ENCODE results near the gene KDM3B.
"Not testable (repeated sequence)": the region's sequence is repeated elsewhere in the genome, so short reads cannot be mapped to it uniquely, and the experiment has no call there.

KDM3B gene, protein sequence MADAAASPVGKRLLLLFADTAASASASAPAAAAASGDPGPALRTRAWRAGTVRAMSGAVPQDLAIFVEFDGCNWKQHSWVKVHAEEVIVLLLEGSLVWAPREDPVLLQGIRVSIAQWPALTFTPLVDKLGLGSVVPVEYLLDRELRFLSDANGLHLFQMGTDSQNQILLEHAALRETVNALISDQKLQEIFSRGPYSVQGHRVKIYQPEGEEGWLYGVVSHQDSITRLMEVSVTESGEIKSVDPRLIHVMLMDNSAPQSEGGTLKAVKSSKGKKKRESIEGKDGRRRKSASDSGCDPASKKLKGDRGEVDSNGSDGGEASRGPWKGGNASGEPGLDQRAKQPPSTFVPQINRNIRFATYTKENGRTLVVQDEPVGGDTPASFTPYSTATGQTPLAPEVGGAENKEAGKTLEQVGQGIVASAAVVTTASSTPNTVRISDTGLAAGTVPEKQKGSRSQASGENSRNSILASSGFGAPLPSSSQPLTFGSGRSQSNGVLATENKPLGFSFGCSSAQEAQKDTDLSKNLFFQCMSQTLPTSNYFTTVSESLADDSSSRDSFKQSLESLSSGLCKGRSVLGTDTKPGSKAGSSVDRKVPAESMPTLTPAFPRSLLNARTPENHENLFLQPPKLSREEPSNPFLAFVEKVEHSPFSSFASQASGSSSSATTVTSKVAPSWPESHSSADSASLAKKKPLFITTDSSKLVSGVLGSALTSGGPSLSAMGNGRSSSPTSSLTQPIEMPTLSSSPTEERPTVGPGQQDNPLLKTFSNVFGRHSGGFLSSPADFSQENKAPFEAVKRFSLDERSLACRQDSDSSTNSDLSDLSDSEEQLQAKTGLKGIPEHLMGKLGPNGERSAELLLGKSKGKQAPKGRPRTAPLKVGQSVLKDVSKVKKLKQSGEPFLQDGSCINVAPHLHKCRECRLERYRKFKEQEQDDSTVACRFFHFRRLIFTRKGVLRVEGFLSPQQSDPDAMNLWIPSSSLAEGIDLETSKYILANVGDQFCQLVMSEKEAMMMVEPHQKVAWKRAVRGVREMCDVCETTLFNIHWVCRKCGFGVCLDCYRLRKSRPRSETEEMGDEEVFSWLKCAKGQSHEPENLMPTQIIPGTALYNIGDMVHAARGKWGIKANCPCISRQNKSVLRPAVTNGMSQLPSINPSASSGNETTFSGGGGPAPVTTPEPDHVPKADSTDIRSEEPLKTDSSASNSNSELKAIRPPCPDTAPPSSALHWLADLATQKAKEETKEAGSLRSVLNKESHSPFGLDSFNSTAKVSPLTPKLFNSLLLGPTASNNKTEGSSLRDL (N-terminal part only)

DNA sequence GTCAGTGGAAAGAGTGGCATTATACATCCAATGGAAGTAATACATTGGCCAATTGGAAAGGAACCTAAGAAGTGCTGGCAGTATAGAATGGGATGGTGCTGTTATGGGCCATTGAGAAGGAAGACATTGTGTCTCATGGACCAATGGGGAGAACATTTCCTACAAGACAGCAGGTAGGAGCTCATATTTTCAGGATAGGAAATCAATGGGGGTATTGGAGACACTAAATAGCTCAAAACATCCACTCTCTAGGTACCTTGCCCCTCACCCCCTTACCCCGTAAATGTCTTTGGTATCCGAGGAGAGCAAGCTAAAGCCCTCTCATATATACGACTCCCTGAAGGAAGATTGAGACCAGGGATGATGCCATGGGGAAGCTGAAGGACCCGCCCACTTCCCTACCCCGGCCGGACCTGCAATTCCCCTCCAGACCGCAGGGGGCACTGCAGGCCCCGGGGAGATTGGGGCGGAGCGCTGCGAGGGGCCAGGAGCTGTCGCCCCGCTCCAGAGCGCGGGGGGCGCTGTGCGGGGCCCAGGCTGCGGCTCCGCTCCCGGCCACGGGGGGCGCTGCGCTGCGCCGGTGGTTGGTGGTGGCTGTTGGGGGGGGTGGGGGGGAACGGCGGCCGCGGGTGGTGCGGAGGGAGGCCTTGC, at the start of gene KDM3B:
Gene KDM3B, plus strand, starts transcription at position 615 of the 651 bp plus-strand sequence. CDS start 111 bp downstream, outside the sequence.
- DNase-seq (ENCODE audit: low read depth in 2 of 2), result peak; percentile 74 to 84

DNA sequence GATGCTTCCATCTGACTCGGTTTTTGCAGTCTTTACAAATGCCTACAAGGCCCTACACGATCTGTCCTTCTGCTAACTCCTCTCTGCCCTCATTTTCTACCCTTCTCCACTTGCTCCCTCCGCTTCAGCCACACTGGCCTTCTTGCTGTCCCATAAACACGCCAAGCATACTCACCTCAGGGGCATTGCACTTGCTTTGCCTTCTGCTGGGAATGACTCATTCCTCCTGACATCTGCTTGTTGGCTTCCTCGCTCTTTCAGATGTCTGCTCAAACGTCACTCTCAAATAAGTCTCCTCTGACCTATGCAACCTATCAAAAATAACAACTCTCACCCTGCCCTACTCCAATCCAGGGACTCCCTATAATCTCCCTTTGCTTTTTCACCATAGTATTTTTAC, 49.1 kb upstream of the KDM3B start:
- no peak for DNase-seq (ENCODE audit: low read depth in 2 of 2)

DNA sequence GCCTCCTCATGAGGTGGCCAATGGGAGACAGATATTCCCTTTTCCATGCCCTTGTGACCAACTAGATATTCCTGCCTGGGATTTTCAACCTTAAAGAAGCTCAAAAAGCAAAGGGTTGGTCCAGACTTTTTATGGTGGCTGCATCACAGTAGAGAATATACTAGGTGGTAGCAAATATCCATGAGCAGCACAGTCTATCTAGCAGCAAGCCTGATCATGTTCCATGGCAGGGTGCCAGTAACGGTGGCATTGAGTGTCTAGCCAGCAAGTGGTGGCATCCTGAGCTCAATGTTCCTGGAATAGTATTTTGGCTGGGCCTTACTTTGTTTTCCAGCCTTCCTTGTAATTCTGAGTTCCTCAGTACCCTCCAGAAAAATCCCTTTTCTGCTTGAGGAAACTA, 46.7 kb upstream of the KDM3B start:
- no peak for DNase-seq (ENCODE audit: low read depth in 2 of 2)

DNA sequence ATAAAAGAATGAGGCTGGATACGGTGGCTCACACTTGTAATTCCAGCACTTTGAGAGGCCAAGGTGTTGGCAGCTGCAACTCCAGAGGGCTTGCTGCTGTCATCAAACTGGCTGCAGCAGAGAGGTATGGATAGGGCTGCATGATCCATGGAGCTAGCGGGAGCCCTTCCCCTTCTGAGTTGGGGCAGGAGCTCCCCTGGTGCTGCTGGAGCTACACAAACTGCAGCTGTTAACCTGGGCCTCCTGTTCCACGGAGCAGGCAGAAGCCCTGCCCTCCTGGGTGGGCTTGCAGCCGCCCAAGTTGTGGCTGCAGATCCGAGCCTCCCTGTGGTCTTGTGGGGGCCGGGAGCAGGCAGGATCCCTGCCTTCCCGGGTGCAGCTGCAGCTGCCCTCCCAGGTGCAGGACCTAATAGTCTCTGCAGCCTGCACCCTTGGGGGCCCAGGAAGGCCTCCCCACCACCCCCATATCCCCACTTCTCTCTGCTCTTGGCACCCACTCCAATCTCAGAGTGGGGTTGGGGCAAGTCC, 36.7 kb upstream of the KDM3B start:
- DNase-seq (ENCODE audit: low read depth in 2 of 2), result no peak

DNA sequence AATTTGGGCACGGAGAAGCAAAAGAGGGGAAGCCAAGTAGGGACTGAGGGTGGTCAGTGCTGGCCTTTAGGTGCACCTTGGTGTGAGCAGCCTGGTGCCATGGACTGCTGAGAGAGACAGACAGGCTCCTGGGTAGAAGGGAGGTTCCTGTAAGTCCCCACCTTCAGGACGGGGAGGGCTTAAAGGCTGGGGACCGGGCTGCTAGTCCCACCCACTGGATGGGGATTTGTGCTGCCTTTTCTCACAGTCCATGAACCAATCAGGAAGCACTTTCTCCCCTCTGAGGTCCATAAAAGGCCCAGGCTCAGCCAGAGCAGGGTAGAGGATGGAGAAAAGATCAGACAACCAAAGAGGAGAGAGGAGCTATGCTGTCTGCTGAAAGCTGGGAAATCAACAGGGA, 36.1 kb upstream of the KDM3B start:
- DNase-seq (ENCODE audit: low read depth in 2 of 2), result no peak

DNA sequence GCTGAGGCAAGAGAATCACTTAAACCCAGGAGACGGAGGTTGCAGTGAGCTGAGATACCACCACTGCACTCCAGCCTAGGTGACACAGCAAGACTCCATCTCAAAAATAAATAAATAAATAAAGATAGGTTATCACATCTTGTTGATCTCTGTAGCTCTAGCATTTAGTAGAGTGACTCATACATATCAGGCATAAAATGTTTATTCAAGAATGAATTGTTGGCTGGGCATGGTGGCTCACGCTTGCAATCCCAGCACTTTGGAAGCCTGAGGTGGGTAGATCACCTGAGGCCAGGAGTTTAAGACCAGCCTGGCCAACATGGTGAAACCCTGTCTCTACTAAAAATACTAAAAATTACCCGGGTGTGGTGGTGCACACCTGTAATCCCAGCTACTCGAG, 34.3 kb upstream of the KDM3B start:
- not testable (repeated sequence) for DNase-seq (ENCODE audit: low read depth in 2 of 2)

DNA sequence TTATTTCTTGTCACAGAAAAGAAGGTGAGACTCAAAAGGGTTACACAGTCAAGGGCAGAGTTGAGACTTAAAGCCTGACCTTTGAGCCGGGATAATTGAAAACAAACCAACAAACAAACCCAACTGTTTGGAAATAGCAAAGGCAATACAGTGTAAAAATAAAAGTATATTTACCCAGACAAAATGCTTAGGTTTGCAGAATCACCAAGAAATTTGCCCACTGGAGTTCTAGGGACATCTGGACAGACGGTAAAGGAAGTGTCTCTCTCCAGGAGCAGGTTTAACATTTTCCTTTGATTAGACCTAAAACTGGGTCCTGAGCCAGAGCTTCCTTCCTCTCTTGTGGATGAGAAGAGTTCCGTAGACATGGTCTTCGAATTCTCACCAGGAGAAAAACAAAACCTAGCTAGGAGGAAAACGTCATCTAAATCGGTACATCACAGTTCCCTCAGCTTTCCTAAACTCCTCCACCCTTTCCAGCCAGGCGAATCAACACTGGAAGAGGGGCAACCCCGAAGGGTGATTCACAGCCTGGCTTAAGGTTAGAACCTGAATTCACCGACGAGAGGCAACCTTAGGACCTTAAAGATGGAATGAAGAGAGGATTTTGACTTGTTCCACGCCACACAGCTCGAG, 21.6 kb upstream of the KDM3B start:
- DNase-seq (ENCODE audit: low read depth in 2 of 2), result no peak

DNA sequence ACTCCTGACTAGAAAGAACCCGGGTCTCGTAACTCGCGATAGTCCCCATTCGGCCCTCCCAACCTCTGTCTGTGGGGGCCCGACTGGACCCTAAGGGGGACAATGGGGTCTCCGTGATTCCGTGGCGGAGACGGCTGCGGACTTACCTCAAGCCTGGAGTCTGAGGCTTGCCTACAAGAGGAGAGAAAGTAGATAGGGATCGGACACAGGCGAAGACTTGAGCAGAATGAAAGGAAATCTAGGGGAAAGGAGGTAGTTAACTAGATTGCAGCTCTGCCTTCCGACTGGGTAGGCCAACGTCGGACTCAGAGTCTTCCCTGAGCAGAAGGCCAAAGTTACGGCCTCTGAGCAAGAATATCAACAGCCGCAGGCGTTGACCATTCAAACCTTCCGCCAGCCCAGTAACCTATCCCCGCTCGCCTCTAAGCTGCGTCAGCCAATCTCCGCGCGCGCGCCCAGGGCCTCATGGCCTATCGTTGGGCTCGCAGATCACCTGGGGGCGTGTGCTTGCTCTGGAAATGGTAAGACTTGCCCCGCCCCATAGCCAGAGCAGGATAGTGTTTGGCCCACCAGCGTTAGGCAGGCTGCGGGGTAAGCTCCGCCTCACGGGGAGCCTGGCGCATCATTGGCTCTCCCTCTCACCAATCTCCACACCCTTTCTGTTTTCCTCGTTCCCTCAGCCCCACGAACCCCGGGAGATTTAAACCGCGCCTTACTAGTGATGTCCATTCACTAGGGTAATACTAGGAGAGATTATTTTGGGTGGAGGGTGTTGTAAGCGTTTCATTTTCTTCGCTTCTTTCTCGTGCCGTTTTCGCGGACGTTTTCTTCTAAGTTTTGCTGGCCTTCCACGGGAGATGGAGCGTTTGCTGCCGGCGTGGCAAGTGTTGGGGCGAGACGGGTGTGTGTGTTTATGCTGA, 20.8 kb upstream of the KDM3B start, which contains the start of gene CDC25C:
Gene CDC25C, minus strand, starts transcription at position 356 of the 920 bp plus-strand sequence. CDS start 624 bp downstream, outside the sequence.
- DNase-seq (ENCODE audit: low read depth in 2 of 2), result peak; percentile 97

DNA sequence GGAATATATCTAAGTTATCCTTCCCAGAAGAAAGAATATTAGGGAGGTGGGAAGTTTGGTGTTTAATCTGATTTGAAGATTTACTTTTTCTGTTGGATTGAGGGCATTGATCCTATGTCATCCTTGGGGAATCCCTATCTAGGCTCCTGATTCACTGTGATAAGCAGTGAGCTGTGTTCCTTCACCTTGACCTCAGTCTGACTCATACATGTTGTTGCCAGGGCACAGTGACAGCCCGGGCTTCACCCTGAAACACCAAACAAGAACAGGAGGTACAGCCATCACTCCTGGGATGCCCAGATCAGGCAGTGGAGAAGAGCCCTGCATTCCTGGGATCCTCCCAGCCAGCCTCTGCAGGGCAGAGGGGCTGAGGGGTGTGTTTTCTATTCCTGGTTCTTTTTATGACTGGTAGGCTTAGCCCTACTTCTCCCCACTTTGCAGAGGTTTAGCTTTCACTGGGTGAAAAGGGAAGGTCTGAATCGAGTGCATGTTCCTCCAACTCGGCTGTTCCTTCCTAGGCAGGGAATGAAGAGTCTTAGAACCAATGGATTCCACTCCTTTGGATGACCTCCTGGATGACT, 17.5 kb upstream of the KDM3B start:
- no peak for DNase-seq (ENCODE audit: low read depth in 2 of 2)

DNA sequence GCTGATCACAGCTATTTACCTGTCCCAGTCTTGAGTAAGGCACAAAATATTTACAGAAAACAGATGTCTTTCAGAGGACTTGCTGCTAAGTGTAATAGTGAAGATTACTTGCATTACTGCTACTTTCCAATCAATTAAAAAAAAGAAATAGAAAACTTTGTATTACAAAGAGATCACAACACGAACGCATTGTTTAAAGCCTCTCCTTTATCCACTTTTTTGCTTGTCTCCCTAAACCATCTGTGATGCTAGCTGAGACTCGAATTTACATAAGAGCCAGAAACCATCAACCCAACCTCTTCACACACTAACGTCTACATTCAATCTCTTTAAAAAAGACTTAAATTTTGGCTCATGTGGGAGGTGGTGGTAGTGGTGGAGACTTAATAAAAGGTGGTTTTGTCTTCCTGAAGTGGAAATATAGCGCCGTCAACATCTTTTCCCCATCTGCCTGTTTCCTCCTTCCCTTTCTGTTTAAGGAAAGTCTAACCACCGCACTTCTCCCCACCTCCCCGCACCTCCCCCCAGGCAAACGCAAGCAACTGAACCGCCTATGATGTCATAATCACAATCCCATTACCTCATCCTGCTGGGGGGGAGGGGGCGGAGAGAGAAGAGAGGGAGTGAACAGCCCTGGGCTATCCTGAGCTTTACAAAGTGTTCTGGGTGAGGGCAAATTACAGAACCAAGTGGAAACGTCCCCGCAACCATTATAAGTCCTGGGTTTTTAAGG, 15.4 kb upstream of the KDM3B start:
- peak in 1 of 2 donors; percentile 47 for DNase-seq (ENCODE audit: low read depth in 2 of 2)

DNA sequence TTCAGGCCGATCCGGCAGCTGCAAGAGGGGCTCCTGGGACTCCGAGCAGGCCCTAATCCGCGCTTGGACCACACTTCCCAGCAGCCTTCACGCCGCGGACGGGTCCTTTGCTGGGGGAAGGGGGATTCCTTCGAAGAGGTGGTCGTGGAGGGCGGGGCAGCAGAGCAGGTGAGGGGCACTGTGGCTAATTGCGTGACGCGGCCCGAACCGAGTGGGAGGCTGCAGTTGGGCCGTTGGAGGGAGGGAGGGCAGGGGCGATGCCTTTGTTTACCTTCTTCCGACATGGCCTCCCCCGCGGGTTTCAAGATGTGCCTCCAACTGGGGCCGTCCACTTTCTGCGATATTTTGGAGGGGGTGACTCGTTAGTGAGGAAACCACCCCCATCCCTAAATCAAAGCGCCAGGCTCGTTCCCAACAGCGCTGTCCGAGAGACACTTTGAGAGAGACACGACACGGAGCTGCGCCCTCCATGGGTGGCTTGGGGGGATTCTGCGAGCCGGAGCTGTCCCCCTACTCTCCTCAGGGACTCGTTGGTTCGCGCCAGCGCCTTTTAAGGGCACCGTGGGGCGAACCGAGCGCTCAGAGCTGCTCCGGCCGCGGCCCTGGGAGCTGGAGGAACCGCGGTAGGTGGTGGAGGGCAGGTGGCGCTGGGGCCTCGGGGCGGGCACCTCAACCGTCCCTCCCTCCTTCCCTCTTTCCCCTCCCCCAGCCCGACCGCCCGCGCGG, 14.6 kb upstream of the KDM3B start, which contains the start of gene FAM53C:
Gene FAM53C, plus strand, starts transcription at position 582 of the 726 bp plus-strand sequence. CDS start 3,070 bp downstream, outside the sequence.
- peak; percentile 78 to 86 for DNase-seq (ENCODE audit: low read depth in 2 of 2)

DNA sequence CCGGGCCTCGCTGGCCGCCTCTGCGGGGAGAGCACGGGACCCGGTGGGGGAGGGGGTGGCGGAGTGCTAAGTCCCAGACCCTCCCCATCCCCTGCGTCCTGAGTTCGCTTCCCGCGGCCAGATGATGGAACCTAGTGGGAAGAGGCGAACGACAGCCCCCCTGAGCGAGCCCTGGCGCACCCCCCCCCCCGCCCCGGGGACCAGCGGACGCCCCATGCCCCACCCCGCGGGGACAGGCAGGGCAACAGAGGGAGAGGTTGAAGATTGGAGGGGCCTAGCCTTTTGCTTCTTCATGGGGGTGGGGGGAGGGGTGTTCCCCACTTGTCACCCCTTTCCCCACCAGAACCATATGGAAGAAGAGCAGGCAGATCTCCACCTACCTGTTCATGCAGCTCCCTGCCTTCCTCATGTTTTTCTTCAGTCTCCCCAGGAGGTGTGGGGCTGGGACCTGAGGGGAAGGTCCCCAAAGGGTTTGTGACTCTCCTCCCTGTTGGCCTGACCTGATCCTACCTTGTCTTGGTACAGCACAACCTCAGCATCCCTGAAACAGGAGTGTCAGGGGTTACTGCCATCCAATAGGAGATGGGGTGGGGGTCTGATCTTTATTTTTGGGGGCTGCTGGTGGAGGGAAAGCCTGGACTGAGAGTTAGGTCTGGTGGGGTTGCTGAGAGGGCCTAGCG, 13.9 kb upstream of the KDM3B start:
- no peak for DNase-seq (ENCODE audit: low read depth in 2 of 2)

DNA sequence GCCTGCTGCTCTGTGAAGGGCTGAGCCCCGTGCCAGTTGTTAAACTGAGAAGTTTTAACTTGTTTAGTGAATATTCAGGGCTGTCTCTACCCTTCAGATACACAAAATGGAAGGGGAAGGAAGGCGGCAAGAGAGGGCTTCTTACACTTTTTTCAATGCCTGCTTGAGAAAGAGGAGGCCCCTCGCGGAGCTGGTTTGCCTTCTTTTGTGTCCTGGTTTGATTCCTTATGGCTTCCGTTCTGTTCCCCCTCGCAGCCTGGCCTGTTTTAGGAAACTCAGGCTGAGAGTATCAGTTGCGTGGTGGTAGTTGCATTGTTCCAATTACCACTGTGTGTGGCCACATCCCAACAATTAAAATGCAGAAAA, 13.4 kb upstream of the KDM3B start:
- DNase-seq (ENCODE audit: low read depth in 2 of 2), result no peak

DNA sequence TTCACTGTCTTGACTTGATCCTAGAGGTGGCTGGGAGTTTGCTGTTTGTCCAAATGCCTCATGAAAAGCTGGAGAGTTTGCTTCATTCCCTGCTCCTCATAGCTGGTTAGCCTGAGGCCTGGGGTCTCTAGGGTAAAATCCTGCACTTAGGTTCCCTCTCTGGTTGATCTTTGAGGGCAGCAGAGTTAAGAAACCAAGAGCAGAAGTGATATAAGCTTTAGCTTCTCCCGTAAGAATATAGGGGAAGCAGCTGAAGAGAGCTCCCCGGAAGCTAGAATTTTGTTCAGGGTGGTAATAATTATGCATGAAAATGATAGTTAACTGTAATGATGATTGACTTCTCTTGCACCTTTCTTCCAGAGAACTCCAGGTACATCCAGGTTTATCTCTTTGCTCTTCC, 13.0 kb upstream of the KDM3B start:
- DNase-seq (ENCODE audit: low read depth in 2 of 2), result no peak

DNA sequence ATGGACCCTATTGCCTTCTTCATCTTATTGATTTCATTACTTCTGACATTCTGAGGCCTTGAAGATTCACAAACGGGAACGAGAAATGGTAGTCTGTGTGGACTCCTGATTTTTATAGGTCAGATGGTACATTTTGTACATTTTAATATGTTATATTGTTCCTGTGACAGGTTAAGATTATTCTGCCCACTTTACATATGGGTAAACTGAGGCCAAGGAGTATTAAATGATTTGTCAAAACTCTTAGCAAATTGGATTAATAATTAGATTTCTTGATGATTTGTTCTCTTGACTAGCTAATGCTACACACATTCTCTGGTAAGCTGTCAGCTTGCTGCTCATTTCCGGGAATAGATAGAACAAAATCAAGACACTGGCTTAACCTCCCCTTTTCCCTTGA, 12.5 kb upstream of the KDM3B start:
- no peak for DNase-seq (ENCODE audit: low read depth in 2 of 2)

DNA sequence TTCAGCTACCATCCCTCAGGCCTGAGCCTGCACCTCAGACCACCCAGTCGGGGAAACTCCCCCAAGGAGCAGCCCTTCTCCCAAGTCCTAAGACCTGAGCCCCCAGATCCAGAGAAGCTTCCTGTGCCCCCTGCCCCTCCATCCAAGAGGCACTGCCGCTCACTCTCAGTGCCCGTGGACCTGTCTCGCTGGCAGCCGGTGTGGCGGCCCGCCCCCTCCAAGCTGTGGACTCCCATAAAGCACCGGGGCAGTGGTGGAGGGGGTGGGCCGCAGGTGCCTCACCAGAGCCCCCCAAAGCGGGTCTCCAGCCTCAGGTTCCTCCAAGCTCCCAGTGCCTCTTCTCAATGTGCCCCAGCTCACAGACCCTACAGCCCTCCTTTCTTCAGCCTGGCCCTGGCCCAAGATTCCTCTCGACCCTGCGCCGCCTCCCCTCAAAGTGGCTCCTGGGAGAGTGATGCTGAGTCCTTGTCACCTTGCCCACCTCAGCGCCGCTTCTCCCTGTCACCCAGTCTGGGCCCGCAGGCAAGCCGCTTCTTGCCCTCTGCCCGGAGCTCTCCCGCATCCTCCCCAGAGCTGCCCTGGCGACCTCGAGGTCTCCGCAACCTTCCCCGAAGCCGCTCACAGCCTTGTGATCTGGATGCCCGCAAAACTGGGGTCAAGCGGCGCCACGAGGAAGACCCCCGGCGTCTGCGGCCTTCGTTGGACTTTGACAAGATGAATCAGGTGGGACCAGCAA, 7.4 kb upstream of the KDM3B start:
- DNase-seq (ENCODE audit: low read depth in 2 of 2), result no peak
